HUES64 (cell line): ENCODE measurements around the gene PIERCE2. TPM values are rescaled to one million over a fixed set of nuclear protein-coding genes. Genes with fewer than 3 reads are reported as not detected.

ENCODE experiments used
- H3K27ac ChIP-seq: 2 replicates; pipeline ENCODE4 v1.7.0; 2013; ENCODE audit warnings: low read depth, low read length, inconsistent platforms
- H3K27me3 ChIP-seq: 2 replicates; pipeline ENCODE4 v1.6.1; 2013; ENCODE audit warnings: mild to moderate bottlenecking, low read length; ENCODE audit not compliant: insufficient read depth
- H3K36me3 ChIP-seq: 2 replicates; pipeline ENCODE4 v1.6.1; 2013; ENCODE audit warnings: mild to moderate bottlenecking, low read length; ENCODE audit not compliant: insufficient read depth
- H3K4me1 ChIP-seq: 2 replicates; pipeline ENCODE4 v1.6.1; 2013; ENCODE audit warnings: mild to moderate bottlenecking, low read length, moderate library complexity; ENCODE audit not compliant: insufficient read depth
- H3K4me3 ChIP-seq: 2 replicates; pipeline ENCODE4 v1.5.1; 2013; ENCODE audit warnings: mild to moderate bottlenecking, low read length, moderate library complexity
- H3K9ac ChIP-seq: 2 replicates; pipeline ENCODE4 v1.6.1; 2013; ENCODE audit warnings: mild to moderate bottlenecking, low read depth, low read length
- H3K9me3 ChIP-seq: 2 replicates; pipeline ENCODE4 v1.6.1; 2013; ENCODE audit warnings: low read depth, low read length; ENCODE audit not compliant: insufficient read depth
- WGBS: fragments of 150-250, 120-280 bp; methylation state at CpG from one replicate; pipeline ENCODE4 v1.1.7; 2013; ENCODE audit warnings: missing lambda C conversion rate; 5-methylcytosine and 5-hydroxymethylcytosine counted together
- polyA plus RNA-seq, 2 experiments: library from polyadenylated mRNA; stranded (reverse); fragments of 50-300 nt; gene quantifications; one replicate each; pipeline ENCODE4 v1.2.3, GENCODE V29; 2013

PIERCE2 gene
- polyA plus RNA-seq (2013, experiment 1 of 2) = 3.0 TPM
- 3.6 TPM for polyA plus RNA-seq (2013, experiment 2 of 2)

GRCh38 chr15:55408012-55408928, at the start of gene PIERCE2, which contains the start of gene CCPG1:
TSS of gene PIERCE2 (plus strand) at chr15:55408495. CDS start at chr15:55408769, 274 bp downstream.
TSS of gene CCPG1 (minus strand) at chr15:55408359. CDS start at chr15:55389424, 18,935 bp downstream.
- H3K9me3 ChIP-seq = no peaks in the 10 kb centered on the region
- H3K36me3 ChIP-seq = no peaks in the 10 kb centered on the region
- H3K27ac ChIP-seq = peak within 1 kb of the TSS; percentile 66; the same call in 1 of the 2 replicates
- peak within 1 kb of the TSS; percentile 61 for H3K9ac ChIP-seq
- H3K4me1 ChIP-seq = no peaks in the 10 kb centered on the region
- WGBS = under 1% methylated on average over 69 of the region's 70 CpGs
- peak within 1 kb of the TSS; percentile 67 for H3K4me3 ChIP-seq
- no peaks in the 10 kb centered on the region for H3K27me3 ChIP-seq

- Histone ChIP-seq H3K9ac (no peak overlapping the region), H3K36me3 (no peaks in the 10 kb centered on the region; the same call in 1 of the 2 replicates), H3K4me1 (peaks cover 15% of the 10 kb centered on the region), H3K4me3 (no peak overlapping the region), H3K27ac (no peak overlapping the region), H3K27me3 (no peaks in the 10 kb centered on the region), H3K9me3 (no peaks in the 10 kb centered on the region)
- WGBS = 86% methylated on average over 6 of the region's 6 CpGs
Observed at GRCh38 chr15:55360256-55360655, 48.0 kb upstream of the PIERCE2 start.

GRCh38 chr15:55361048-55361447, 47.2 kb upstream of the PIERCE2 start:
- Histone ChIP-seq H3K9ac (no peak overlapping the region), H3K27me3 (no peaks in the 10 kb centered on the region), H3K36me3 (no peaks in the 10 kb centered on the region; the same call in 1 of the 2 replicates), H3K4me3 (no peak overlapping the region), H3K4me1 (peaks cover 15% of the 10 kb centered on the region), H3K27ac (no peak overlapping the region), H3K9me3 (no peaks in the 10 kb centered on the region)
- WGBS = 95% methylated on average over 10 of the region's 10 CpGs

GRCh38 chr15:55362641-55363040, 45.7 kb upstream of the PIERCE2 start:
- H3K9me3 ChIP-seq = no peaks in the 10 kb centered on the region
- H3K4me3 ChIP-seq = no peak overlapping the region
- H3K27me3 ChIP-seq = no peaks in the 10 kb centered on the region
- no peak overlapping the region for H3K9ac ChIP-seq
- H3K4me1 ChIP-seq = peaks cover 15% of the 10 kb centered on the region
- WGBS = 98% methylated on average over 2 of the region's 2 CpGs
- H3K36me3 ChIP-seq = no peaks in the 10 kb centered on the region
- no peak overlapping the region for H3K27ac ChIP-seq

GRCh38 chr15:55366981-55367380, 41.3 kb upstream of the PIERCE2 start:
- H3K4me1 ChIP-seq = no peaks in the 10 kb centered on the region
- no peak overlapping the region for H3K4me3 ChIP-seq
- no peaks in the 10 kb centered on the region for H3K27me3 ChIP-seq
- WGBS = 89% methylated on average over 1 of the region's 1 CpG
- H3K9me3 ChIP-seq = no peaks in the 10 kb centered on the region
- no peak overlapping the region for H3K27ac ChIP-seq
- no peak overlapping the region for H3K9ac ChIP-seq
- H3K36me3 ChIP-seq = peaks cover 7% of the 10 kb centered on the region

- Histone ChIP-seq H3K27ac (no peak overlapping the region), H3K4me3 (no peak overlapping the region), H3K9me3 (no peaks in the 10 kb centered on the region), H3K9ac (no peak overlapping the region), H3K4me1 (no peaks in the 10 kb centered on the region), H3K36me3 (peaks cover 13% of the 10 kb centered on the region), H3K27me3 (no peaks in the 10 kb centered on the region)
- 93% methylated on average over 2 of the region's 3 CpGs for WGBS
Observed at GRCh38 chr15:55372701-55373440, 35.4 kb upstream of the PIERCE2 start.

GRCh38 chr15:55379095-55379494, 29.2 kb upstream of the PIERCE2 start:
- H3K4me3 ChIP-seq = no peak overlapping the region
- 98% methylated on average over 5 of the region's 5 CpGs for WGBS
- H3K27ac ChIP-seq = no peak overlapping the region
- no peaks in the 10 kb centered on the region for H3K4me1 ChIP-seq
- H3K27me3 ChIP-seq = no peaks in the 10 kb centered on the region
- H3K9ac ChIP-seq = no peak overlapping the region
- H3K36me3 ChIP-seq = 0 out of 2 replicates have a peak, but pooled peaks cover 6% of the 10 kb centered on the region
- no peaks in the 10 kb centered on the region for H3K9me3 ChIP-seq

- Histone ChIP-seq H3K9me3 (no peaks in the 10 kb centered on the region), H3K36me3 (no peaks in the 10 kb centered on the region)
Observed at GRCh38 chr15:55381595-55381994, 26.7 kb upstream of the PIERCE2 start.

GRCh38 chr15:55383687-55384086, 24.6 kb upstream of the PIERCE2 start:
- Histone ChIP-seq H3K27me3 (no peaks in the 10 kb centered on the region), H3K9me3 (no peaks in the 10 kb centered on the region), H3K36me3 (0 out of 2 replicates have a peak, but pooled peaks cover 2% of the 10 kb centered on the region), H3K4me1 (no peaks in the 10 kb centered on the region), H3K9ac (no peak overlapping the region), H3K4me3 (no peak overlapping the region), H3K27ac (no peak overlapping the region)
- 92% methylated on average over 2 of the region's 2 CpGs for WGBS

More at GRCh38 chr15:55381595-55381994, 26.7 kb upstream of the PIERCE2 start:
- no peak overlapping the region for H3K4me3 ChIP-seq
- no peaks in the 10 kb centered on the region for H3K4me1 ChIP-seq
- H3K9ac ChIP-seq = no peak overlapping the region
- H3K27ac ChIP-seq = no peak overlapping the region
- H3K27me3 ChIP-seq = no peaks in the 10 kb centered on the region

- no peaks in the 10 kb centered on the region for H3K9me3 ChIP-seq
- no peaks in the 10 kb centered on the region for H3K27me3 ChIP-seq
- no peak overlapping the region for H3K27ac ChIP-seq
- 0 out of 2 replicates have a peak, but pooled peaks cover 2% of the 10 kb centered on the region for H3K36me3 ChIP-seq
- no peak overlapping the region for H3K9ac ChIP-seq
- H3K4me3 ChIP-seq = no peak overlapping the region
- no peaks in the 10 kb centered on the region for H3K4me1 ChIP-seq
Observed at GRCh38 chr15:55387027-55387426, 21.3 kb upstream of the PIERCE2 start.

GRCh38 chr15:55389264-55389607, 19.1 kb upstream of the PIERCE2 start:
- no peak overlapping the region for H3K4me3 ChIP-seq
- H3K36me3 ChIP-seq = 0 out of 2 replicates have a peak, but pooled peaks cover 2% of the 10 kb centered on the region
- no peaks in the 10 kb centered on the region for H3K27me3 ChIP-seq
- H3K9ac ChIP-seq = no peak overlapping the region
- no peaks in the 10 kb centered on the region for H3K4me1 ChIP-seq
- no peaks in the 10 kb centered on the region for H3K9me3 ChIP-seq
- H3K27ac ChIP-seq = no peak overlapping the region
